ENCODE results near the gene AEN. TPM values are rescaled to one million over a fixed set of nuclear protein-coding genes. Genes with fewer than 3 reads are reported as not detected.

AEN gene
- total RNA-seq, 4 donors from 2014 or later = 16.1 to 19.2 (median 17.3) TPM

GRCh38 chr15:88617031-88617722 is 4.0 kb upstream of the AEN start:
- Histone ChIP-seq H3K4me3 (no peak overlapping the region), H3K27me3 (no peaks in the 10 kb centered on the region), H3K27ac (no peak overlapping the region), H3K36me3 (no peaks in the 10 kb centered on the region), H3K4me1 (peaks cover 5 to 15% of the 10 kb centered on the region in 2 donors), H3K9me3 (no peaks in the 10 kb centered on the region)
- DNase-seq (no peak), ATAC-seq (no peak)
- TF ChIP-seq, protein P1, sequence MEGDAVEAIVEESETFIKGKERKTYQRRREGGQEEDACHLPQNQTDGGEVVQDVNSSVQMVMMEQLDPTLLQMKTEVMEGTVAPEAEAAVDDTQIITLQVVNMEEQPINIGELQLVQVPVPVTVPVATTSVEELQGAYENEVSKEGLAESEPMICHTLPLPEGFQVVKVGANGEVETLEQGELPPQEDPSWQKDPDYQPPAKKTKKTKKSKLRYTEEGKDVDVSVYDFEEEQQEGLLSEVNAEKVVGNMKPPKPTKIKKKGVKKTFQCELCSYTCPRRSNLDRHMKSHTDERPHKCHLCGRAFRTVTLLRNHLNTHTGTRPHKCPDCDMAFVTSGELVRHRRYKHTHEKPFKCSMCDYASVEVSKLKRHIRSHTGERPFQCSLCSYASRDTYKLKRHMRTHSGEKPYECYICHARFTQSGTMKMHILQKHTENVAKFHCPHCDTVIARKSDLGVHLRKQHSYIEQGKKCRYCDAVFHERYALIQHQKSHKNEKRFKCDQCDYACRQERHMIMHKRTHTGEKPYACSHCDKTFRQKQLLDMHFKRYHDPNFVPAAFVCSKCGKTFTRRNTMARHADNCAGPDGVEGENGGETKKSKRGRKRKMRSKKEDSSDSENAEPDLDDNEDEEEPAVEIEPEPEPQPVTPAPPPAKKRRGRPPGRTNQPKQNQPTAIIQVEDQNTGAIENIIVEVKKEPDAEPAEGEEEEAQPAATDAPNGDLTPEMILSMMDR (IDR thresholded peaks at IDR 0.05 in 4 of 5, conservative IDR thresholded peaks at IDR 0.05 in 1 of 5) = no peak
- no peak for TF ChIP-seq POLR2A (IDR thresholded peaks at IDR 0.05)
- intact Hi-C loops (cut with DNase I; ENCODE audit: low total_unique reads) = no loop called here
- in situ Hi-C loops (cut with MboI; ENCODE audit: low sequenced_read_pairs in 4 of 4) = loop anchor here in 3 of 4 donors (10.0 to 25.0 kb wide), 2 partner anchors 130 to 142 kb away; no protein-coding TSS in a partner anchor

GRCh38 chr15:88617790-88618189 is 3.4 kb upstream of the AEN start:
- no peak for DNase-seq
- Histone ChIP-seq H3K4me3 (no peak overlapping the region), H3K36me3 (no peaks in the 10 kb centered on the region), H3K9me3 (no peaks in the 10 kb centered on the region), H3K27me3 (no peaks in the 10 kb centered on the region), H3K4me1 (peaks cover 12 to 21% of the 10 kb centered on the region in 2 donors), H3K27ac (no peak overlapping the region)
- in situ Hi-C loops (cut with MboI; ENCODE audit: low sequenced_read_pairs in 4 of 4) = loop anchor here in 3 of 4 donors (10.0 to 25.0 kb wide), 2 partner anchors 130 to 143 kb away; no protein-coding TSS in a partner anchor
- TF ChIP-seq POLR2A (IDR thresholded peaks at IDR 0.05) = no peak
- TF ChIP-seq, protein P1 (IDR thresholded peaks at IDR 0.05 in 4 of 5, conservative IDR thresholded peaks at IDR 0.05 in 1 of 5) = no peak
- no peak for ATAC-seq
- intact Hi-C loops (cut with DNase I; ENCODE audit: low total_unique reads) = no loop called here

DNA sequence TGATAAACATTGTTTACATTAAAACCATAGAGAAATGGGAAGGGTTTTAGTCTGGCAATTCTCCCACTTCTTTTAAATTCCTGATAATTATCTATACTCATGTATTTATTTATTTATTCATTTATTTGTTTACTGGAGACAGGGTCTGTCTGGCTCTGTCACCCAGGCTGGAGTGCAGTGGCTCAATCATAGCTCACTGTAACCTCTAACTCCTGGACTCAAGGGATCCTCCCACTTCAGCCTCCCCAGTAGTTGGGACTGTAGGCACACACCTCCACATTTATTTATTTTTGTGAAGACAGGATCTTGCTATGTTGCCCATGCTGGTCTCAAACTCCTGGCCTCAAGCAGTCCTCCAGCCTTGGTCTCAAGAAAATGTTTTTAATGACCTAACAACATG is 2.5 kb upstream of the AEN start:
- TF ChIP-seq, protein P1 (IDR thresholded peaks at IDR 0.05 in 4 of 5, conservative IDR thresholded peaks at IDR 0.05 in 1 of 5) = no peak
- TF ChIP-seq POLR2A (IDR thresholded peaks at IDR 0.05) = no peak
- intact Hi-C loops (cut with DNase I; ENCODE audit: low total_unique reads) = no loop called here
- H3K9me3 ChIP-seq = no peaks in the 10 kb centered on the region
- ATAC-seq = no peak
- no peaks in the 10 kb centered on the region for H3K27me3 ChIP-seq
- in situ Hi-C loops (cut with MboI; ENCODE audit: low sequenced_read_pairs in 4 of 4) = loop anchor here in 3 of 4 donors (10.0 to 25.0 kb wide), 2 partner anchors 131 to 144 kb away; no protein-coding TSS in a partner anchor
- no peak for DNase-seq
- H3K36me3 ChIP-seq = no peaks in the 10 kb centered on the region
- H3K4me3 ChIP-seq = no peak overlapping the region
- H3K27ac ChIP-seq = no peak overlapping the region
- peaks cover 14 to 30% of the 10 kb centered on the region in 2 donors for H3K4me1 ChIP-seq

DNA sequence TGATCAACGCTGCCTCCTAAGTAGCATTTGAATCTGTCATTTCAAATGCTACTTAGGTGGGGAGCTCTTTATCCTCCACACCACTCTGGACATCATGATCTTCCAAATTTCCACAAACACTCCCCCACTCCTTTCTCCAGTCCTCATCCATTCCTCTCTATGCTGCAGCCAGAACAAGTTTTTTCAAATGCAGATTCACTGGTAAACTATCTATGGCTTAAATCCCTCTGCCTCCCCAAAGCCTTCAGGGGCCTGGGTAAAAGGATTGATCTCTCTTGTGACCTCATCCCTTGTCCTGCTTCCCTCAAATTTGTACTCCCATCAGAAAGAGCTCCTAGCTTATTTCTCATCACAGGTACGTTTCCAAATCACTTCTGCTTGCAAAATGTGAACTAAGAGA is 1.3 kb upstream of the AEN start:
- DNase-seq (no peak), ATAC-seq (no peak)
- TF ChIP-seq, protein P1 (IDR thresholded peaks at IDR 0.05 in 4 of 5, conservative IDR thresholded peaks at IDR 0.05 in 1 of 5) = no peak
- no peak for TF ChIP-seq POLR2A (IDR thresholded peaks at IDR 0.05)
- H3K4me3 ChIP-seq = no peak overlapping the region
- H3K36me3 ChIP-seq = no peaks in the 10 kb centered on the region
- no peaks in the 10 kb centered on the region for H3K9me3 ChIP-seq
- in situ Hi-C loops (cut with MboI; ENCODE audit: low sequenced_read_pairs in 4 of 4) (loop anchor here in 3 of 4 donors (10.0 to 25.0 kb wide), 2 partner anchors 132 to 145 kb away; no protein-coding TSS in a partner anchor), intact Hi-C loops (cut with DNase I; ENCODE audit: low total_unique reads) (loop anchor here (5.0 kb wide), 2 partner anchors 278 to 713 kb away; partner anchors contain the start of genes HAPLN3 and POLG)
- H3K4me1 ChIP-seq = peaks cover 14 to 31% of the 10 kb centered on the region in 2 donors
- H3K27ac ChIP-seq = no peak overlapping the region
- H3K27me3 ChIP-seq = no peaks in the 10 kb centered on the region

Measured in gastrocnemius medialis (tissue), 4 donors.